ENCODE results near the gene C15orf40.

Gene C15orf40

GRCh38 chr15:82960766-82961165 is 50.7 kb downstream of the C15orf40 start:
- TF ChIP-seq CTCF (IDR thresholded peaks at IDR 0.05; ENCODE audit: low read length, missing control alignments), result no peak
- DNase-seq (ENCODE audit: low read depth), result no peak
- H3K4me3 ChIP-seq (replicated peaks; ENCODE audit: low read depth, low read length), result no peak overlapping the region

- DNase-seq (ENCODE audit: low read depth), result no peak
- no peak overlapping the region for H3K4me3 ChIP-seq (replicated peaks; ENCODE audit: low read depth, low read length)
- no peak for TF ChIP-seq CTCF (IDR thresholded peaks at IDR 0.05; ENCODE audit: low read length, missing control alignments)
These were observed 52.0 kb downstream of the C15orf40 start for GRCh38 chr15:82959423-82959822.

- DNase-seq (ENCODE audit: low read depth), result no peak
- H3K4me3 ChIP-seq (replicated peaks; ENCODE audit: low read depth, low read length), result no peak overlapping the region
- no peak for TF ChIP-seq CTCF (IDR thresholded peaks at IDR 0.05; ENCODE audit: low read length, missing control alignments)
These were observed 52.8 kb downstream of the C15orf40 start for GRCh38 chr15:82958638-82959037.

GRCh38 chr15:82952158-82953081 is 59.0 kb downstream of the C15orf40 start, which contains the start of gene HOMER2:
HOMER2 (minus strand) TSS chr15:82952720; CDS start chr15:82952535, 185 bp downstream.
- no peak within 1 kb of the TSS for H3K4me3 ChIP-seq (replicated peaks; ENCODE audit: low read depth, low read length)
- TF ChIP-seq CTCF (IDR thresholded peaks at IDR 0.05; ENCODE audit: low read length, missing control alignments), result no peak

GRCh38 chr15:82951472-82952157 is 59.8 kb downstream of the C15orf40 start:
- TF ChIP-seq CTCF (IDR thresholded peaks at IDR 0.05; ENCODE audit: low read length, missing control alignments), result no peak
- DNase-seq (ENCODE audit: low read depth), result no peak
- H3K4me3 ChIP-seq (replicated peaks; ENCODE audit: low read depth, low read length), result no peak overlapping the region

More at GRCh38 chr15:82952158-82953081, 59.0 kb downstream of the C15orf40 start, which contains the start of gene HOMER2:
- no peak for DNase-seq (ENCODE audit: low read depth)

- no peak for TF ChIP-seq CTCF (IDR thresholded peaks at IDR 0.05; ENCODE audit: low read length, missing control alignments)
- H3K4me3 ChIP-seq (replicated peaks; ENCODE audit: low read depth, low read length), result no peak overlapping the region
- no peak for DNase-seq (ENCODE audit: low read depth)
These were observed 60.6 kb downstream of the C15orf40 start for GRCh38 chr15:82950746-82951370.
